ENCODE data around the gene SFRP5.

DNA sequence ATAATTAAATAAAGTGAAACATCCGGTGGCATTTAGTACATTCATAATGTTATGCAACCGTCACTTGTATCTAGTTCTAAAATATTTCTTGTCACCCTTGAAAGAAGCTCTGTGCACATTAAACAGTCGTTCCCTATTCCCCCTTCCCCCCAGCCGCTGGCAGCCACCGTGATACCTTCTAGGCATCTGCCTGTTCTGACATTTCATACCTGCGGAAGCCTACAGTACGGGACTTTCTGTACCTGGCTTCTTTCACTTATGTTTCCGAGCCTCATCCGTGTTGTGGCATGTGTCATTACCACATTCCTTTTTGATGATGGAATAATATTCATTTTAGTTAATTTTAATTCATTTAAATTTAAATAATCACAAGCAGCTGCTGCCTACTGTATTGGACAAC is 13.9 kb upstream of the SFRP5 start:
- TF ChIP-seq, protein P1, sequence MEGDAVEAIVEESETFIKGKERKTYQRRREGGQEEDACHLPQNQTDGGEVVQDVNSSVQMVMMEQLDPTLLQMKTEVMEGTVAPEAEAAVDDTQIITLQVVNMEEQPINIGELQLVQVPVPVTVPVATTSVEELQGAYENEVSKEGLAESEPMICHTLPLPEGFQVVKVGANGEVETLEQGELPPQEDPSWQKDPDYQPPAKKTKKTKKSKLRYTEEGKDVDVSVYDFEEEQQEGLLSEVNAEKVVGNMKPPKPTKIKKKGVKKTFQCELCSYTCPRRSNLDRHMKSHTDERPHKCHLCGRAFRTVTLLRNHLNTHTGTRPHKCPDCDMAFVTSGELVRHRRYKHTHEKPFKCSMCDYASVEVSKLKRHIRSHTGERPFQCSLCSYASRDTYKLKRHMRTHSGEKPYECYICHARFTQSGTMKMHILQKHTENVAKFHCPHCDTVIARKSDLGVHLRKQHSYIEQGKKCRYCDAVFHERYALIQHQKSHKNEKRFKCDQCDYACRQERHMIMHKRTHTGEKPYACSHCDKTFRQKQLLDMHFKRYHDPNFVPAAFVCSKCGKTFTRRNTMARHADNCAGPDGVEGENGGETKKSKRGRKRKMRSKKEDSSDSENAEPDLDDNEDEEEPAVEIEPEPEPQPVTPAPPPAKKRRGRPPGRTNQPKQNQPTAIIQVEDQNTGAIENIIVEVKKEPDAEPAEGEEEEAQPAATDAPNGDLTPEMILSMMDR (IDR thresholded peaks at IDR 0.05), result no peak
- no peak for TF ChIP-seq POLR2A (IDR thresholded peaks at IDR 0.05)

Data from ovary (tissue), 3 donors.